Muscle of arm (tissue), 12 donors: ENCODE data around the gene LZTR1. TPM values are rescaled to one million over a fixed set of nuclear protein-coding genes. Genes with fewer than 3 reads are reported as not detected.

Source experiments
- DNase-seq: peaks from one replicate; pipeline ENCODE4 v3.0.0-alpha.2; 2013
- polyA plus RNA-seq, 12 donors: library from polyadenylated mRNA; unstranded; fragments of 120-200 nt; gene quantifications; one replicate each; pipeline ENCODE4 v1.2.1, GENCODE V29; 2013; ENCODE audit not compliant: insufficient read length in 12 of 12

Gene LZTR1
- polyA plus RNA-seq, 12 donors: 30.9 to 59.6 (median 34.9) TPM; not detected in 1

- no peak for DNase-seq
Measured at GRCh38 chr22:20948450-20948849, 33.6 kb upstream of the LZTR1 start.

- no peak for DNase-seq
Measured at GRCh38 chr22:20948989-20949388, 33.1 kb upstream of the LZTR1 start.

DNA sequence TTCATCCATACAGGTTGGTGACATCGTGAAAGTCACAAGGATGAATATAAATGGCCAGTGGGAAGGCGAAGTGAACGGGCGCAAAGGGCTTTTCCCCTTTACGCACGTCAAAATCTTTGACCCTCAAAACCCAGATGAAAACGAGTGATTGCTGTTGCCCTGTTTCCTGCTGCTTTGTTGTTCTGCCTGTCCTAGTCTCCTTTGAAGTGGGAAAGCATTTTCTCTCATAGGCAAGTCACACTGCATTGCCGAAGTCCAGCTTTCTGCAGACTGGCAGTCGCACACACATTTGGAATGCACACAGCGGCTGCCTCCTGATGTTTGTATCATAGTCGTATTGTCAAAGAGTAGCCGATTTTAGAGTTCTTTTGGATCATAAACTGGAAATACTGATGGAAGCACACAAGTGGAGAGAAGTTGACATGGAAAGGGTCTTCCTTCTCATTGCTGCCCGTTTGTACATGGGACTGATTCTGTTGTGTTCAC is 32.4 kb upstream of the LZTR1 start:
- DNase-seq: no peak

GRCh38 chr22:20951151-20951931 is 30.8 kb upstream of the LZTR1 start:
- DNase-seq: no peak

DNA sequence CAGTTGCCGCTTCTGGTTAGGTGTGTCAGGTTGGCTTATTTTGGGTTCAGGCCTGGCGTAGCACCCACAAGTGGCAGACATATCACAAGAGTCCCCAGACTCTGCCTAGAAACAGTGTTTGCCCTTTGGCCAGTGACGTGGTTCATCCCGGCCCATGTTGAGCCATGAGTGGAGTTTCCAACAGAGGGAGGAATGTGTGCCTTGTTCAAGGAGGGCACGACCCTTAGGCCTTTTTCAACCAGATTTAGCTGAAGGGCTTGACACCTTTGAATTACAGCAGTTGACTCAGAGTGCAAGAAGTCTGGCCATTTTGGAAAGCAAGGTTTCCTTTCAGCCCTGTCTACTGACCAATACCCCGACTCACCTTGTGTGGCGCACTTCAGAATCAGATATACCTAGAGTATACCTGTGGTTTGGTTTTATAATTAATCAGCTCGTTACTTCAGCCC is 30.1 kb upstream of the LZTR1 start:
- no peak for DNase-seq

DNA sequence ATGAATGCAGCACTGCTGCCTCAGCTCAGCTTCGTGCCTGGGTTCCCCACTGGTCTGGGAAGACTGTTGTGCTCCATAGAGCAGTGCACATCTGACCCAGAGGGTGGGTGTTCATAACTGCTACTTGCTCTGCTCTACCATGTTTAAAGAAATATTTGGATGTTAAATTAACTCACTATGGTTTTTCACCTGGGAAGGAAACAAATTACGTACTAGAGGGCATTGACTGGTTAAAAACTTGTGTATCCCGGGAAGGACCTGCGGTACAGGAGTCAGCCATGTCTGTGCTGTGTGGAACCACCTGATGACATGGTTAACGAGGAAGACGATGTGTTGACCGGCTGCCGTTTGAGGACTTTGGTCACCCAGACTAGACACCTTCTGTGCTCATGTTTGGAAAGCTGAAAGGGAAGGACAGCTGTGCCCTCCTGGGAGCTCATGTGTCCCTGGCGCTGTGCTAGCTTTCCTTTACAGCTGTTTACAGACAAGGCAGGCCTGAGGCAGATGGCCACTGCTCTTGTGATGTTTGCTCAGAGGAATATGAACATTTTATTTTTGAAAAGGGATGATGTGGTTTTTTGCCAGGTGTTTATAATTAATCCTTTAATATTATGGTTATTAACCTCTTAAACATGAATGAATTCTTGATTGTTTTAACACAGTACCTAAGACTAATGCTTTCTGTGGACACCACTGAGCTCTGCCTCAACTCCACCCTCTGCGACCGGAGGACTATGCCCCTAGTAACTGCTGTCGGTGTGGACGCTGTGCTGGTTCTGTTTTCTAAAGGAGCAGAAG is 29.4 kb upstream of the LZTR1 start:
- DNase-seq: no peak

DNA sequence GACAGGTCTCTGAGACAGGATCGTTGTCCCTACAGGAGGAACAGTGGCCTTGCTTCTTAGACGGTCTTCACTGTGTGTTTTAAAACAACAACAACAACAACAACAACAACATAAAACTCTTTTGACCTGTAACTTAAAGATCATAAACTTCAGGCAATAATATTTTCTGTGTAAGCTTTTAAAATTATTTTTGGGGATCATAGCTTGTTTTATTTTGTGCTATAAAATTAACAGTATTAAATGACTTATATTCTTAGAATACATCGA is 28.8 kb upstream of the LZTR1 start:
- no peak for DNase-seq

DNA sequence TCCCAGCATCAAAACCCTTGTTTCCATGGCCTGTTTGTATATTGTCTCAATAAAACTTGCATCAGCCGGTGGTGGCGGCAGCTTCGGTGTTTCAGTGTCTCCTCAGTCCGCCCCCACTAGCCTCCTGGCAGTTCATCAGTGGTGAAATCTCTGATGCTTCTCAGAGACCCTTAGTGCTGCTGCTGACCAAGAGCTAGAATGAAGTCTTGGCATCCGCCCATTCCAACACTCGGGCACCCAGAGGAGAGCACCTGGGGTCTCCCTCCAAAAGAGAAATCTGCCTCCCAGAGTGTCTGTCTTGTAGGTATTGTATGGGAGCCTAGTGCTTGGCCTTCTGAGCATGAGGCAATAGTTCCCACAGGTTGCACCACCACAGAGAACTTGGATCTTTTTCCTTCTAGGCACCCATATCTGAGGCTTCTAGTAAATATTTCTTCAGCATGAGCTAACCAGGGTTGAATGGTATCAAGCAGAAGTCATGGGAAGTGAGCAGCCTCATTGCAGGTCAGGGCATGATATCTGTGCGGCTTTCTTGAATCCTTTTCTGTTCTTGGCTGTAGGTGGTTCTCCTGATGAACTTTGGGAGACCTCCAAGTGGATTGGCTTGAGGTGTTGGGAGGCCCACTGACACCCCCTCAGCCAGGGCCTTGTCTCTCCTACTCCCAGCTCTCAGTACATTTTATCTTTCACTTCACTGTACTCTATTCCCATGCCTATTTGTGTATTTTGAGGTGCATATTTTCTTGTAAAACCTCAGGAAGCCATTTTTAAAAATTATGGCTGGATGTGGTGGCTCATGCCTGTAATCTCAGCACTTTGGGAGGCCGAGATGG is 28.2 kb upstream of the LZTR1 start:
- DNase-seq: no peak

GRCh38 chr22:20955548-20955947 is 26.5 kb upstream of the LZTR1 start:
- no peak for DNase-seq

- no peak for DNase-seq
Measured at GRCh38 chr22:20956258-20957101, 25.6 kb upstream of the LZTR1 start.

DNA sequence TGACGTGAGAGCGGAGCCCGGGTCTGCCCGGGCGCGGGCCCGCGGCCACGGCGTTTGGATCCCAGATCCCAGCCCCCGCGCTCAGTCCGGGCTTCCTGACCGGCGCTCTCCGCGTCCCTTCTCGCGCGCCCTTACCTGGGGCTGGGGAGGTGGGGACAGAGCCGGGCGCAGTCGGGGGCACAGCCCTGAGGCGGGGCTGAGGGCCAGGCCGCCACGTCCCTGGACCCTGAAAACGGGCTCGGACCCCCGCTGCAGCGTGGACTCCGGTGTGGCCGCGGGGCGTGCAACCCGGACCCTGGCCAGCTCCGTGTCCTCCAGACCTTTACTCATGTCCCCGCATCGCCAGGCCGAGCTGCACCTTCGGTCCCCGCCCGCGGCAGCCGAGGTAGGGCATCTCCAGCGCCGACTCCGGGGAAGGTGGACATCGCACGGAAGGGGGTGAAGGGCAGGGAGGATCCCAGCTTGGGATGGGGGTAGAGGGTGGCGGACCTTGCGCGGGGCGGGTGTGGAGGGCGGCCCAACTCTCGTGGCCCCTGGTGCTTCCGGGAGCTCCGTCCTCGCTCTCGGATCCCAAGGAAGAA is 24.9 kb upstream of the LZTR1 start:
- DNase-seq: no peak

DNA sequence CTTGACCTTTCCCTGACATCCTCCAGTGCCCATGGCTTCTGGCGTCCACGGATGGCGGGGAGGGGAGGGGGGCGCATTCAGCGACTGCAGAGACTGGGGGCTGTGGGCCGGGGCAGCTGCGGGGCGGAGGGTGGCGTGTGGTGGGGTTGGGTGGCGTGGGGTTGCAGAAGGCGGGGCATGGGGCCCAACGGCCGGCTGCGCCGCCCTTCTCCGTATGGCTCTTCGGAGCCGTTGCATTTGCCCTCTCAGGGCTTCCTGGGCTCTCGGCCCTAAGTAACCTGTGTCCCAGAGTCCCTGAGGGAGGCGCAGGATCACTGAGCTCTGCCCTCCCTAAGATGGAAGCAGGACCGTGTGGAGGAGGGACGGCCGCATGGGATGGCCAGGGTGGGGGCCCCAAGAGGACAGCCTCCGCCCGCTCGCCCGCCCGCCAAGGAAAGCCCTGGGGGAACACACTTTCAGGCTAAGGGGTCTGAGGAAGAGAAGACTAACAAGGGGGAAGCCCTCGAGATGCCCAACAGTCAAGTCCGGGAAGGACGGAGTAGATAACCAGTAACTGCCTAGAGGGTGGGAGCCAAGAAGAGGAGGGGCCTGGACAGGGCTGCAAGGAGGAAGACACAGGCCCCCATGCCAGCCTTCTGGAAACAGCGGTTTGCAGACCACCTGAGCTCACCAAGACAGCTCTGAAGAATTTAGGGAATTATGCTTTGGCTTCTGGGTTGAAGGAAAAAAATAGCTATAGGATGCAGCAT is 24.2 kb upstream of the LZTR1 start:
- no peak for DNase-seq

DNA sequence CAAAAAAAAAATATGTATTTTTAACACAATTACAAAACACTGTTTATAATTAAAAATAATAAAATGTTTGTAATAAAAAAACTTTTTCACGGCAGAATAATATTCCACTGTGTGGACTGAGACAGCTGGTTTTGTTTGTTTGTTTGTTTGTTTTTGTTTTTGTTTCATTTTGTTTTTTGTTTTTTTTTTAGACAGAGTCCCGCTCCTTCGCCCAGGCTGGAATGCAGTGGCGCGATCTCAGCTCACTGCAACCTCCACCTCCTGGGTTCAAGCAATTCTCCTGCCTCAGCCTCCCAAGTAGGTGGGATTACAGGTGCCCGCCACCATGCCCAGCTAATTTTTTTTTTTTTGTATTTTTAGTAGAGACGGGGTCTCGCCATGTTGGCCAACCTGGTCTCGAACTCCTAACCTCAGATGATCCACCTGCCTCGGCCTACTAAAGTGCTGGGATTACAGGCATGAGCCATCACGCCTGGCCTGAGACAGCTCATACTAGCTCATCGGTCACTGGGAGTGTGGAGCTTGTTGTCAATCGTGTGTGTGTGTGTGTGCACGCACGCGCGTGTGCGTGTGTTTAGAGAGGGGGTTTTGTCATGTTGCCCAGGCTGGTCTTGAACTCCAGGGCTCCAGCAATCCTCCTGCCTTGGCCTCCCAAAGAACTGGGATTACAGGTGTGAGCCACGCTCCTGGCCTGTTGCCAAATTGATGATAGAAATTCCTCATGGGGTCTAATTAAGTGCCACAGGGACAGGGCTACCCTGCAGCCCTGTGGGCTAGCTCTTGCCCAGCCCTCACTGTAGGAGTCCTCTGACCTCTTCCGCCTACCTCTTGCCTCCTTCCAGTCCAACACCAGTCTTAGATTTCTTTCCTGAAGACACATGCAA is 22.3 kb upstream of the LZTR1 start:
- DNase-seq: no peak

DNA sequence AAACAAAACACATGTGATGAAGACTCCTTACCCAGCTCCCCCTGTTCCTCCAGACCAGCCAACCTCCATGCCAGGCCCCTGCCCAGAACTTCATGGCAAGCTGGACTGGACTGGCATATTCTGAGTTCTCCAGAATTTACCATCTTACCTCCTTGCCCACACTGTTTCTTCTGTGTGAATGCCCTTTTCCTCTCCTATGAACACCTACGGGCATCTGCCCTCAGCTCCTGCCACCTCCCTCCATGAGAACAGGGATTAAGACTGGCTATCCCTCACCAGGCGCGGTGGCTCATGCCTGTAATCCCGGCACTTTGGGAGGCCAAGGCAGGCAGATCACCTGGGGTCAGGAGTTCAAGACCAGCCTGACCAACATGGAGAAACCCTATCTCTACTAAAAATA is 21.5 kb upstream of the LZTR1 start:
- DNase-seq: no peak

DNA sequence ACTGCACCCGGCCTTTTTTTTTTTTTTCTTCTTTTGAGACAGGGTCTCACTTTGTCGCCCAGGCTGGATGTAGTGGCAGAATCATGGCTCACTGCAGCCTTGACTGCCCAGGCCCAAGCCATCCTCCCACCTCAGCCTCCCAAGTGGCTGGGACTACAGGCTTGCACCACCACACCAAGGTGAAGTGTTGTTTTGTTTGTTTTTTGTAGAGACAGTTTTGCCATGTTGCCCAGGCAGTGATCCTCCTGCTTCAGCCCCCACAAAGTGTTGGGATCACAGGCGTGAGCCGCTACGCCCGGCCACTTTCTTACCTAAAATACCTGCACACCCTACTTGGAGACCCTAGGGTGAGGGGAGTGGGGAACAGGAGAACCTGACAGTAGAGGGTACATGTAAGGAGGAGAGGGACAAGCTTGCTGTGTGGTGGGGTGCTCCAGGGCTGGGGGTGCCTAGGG is 19.6 kb upstream of the LZTR1 start:
- no peak for DNase-seq

DNA sequence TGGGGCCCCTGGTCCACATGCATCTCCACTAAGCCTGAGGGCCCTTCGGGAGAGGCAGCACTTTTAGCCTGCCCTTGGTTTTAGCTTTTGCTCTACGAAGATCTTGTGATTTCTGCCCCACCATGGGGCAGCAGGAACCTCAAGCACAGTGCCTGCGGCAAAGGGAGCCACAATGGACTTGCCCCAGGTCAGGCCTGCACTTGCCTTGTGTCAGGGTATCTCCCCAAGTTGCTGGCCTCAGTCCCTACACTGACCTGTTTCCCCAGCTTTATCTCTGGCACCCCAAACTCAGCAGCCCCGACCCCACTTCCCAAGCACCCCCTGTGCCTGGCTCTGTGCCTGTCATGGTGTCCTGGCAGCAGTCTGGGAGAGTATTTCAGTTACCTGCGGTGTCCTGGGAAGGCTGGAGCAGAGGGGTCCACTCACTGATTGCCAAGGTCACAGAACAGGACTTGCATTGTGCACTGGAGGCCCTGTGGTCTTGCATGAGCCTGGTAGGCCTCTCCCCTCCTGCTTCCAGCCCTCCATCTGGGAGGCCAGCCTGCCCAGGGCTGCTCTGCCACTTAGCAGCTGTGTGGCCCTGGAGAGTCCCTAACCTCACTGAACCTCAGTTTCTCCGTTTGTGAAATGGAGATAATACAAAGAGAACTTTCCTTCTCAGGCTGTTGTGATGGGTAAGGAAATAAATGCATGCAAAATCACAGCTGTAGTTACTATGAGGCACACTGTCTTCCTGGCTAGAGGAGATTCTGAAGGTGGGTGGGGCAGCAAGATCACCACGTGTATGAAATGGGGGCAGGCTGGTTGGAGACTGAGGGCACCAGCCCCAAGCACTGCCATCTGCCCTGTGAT is 18.7 kb upstream of the LZTR1 start:
- DNase-seq: no peak

- no peak for DNase-seq
Measured at GRCh38 chr22:20964090-20964798, 17.9 kb upstream of the LZTR1 start.

DNA sequence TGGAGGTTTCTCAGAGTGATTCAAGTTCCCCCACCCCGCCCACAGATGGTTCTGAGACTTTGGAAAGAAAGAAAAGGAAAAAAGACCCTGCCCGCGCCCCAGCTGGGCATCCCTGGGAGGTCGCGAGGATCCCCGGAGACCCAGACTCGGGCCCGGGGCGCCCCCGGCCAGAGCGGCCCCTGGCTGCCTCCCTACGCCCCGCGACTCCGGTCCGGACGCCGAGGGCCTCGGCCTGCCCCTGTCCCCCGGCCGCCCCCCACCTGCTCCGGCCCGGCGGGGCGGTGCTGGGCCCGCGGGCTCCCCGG is 17.3 kb upstream of the LZTR1 start:
- DNase-seq: no peak
